HepG2 (cell line): Measurements from ENCODE around the gene IPO8. TPM values are rescaled to one million over a fixed set of nuclear protein-coding genes. Genes with fewer than 3 reads are reported as not detected.
"Not testable (repeated sequence)": the region's sequence is repeated elsewhere in the genome, so short reads cannot be mapped to it uniquely, and the experiment has no call there.

ENCODE experiments used
- DMAP1 ChIP-seq: IDR thresholded peaks from 2 replicates; pipeline ENCODE4 v1.6.1; 2016
- FOXA3 ChIP-seq: IDR thresholded peaks from 2 replicates; pipeline ENCODE4 v1.6.1; 2016; ENCODE audit warnings: missing genetic modification reagents, missing compliant biosample characterization
- FOXK2 ChIP-seq: fragments of 450-650 bp; IDR thresholded peaks from 2 replicates; pipeline ENCODE4 v1.6.1; 2016
- FOXP1 ChIP-seq, 2 experiments: fragments of 450-650 bp in 1 of 2; IDR thresholded peaks; 2 replicates each; pipeline ENCODE4 v1.6.1; 2017 to 2018; ENCODE audit warnings: antibody characterized with exemption in 1 of 2
- MAFF ChIP-seq: IDR thresholded peaks from 2 replicates; pipeline ENCODE4 v1.6.1; 2011; ENCODE audit warnings: low read depth, low read length, improper control_type of control experiment
- MAFK ChIP-seq, 2 experiments: IDR thresholded peaks in 1 of 2; conservative IDR thresholded peaks in 1 of 2; 2 replicates each; pipeline ENCODE4 v1.6.1; 2011; ENCODE audit warnings: improper control_type of control experiment in 2 of 2, low read length in 2 of 2
- NR2F6 ChIP-seq, 2 experiments: IDR thresholded peaks; 2 replicates each; pipeline ENCODE4 v1.6.1; 2016; ENCODE audit warnings: antibody characterized with exemption in 1 of 2, mild to moderate bottlenecking in 1 of 2
- RARA ChIP-seq: IDR thresholded peaks from 2 replicates; pipeline ENCODE4 v1.6.1; 2016; ENCODE audit warnings: missing genetic modification reagents, missing compliant biosample characterization
- RXRB ChIP-seq: IDR thresholded peaks from 2 replicates; pipeline ENCODE4 v1.6.1; 2016; ENCODE audit warnings: borderline replicate concordance, missing genetic modification reagents, missing compliant biosample characterization
- SALL1 ChIP-seq: sonication (generic); formaldehyde crosslinking; IDR thresholded peaks from 2 replicates; pipeline ENCODE4 v1.8.0; 2022; ENCODE audit warnings: mild to moderate bottlenecking, missing genetic modification reagents
- SAP130 ChIP-seq: IDR thresholded peaks from 2 replicates; pipeline ENCODE4 v1.6.1; 2016; ENCODE audit warnings: low read depth
- SIX4 ChIP-seq: sonication (generic); formaldehyde crosslinking; IDR thresholded peaks from 2 replicates; pipeline ENCODE4 v1.4.0; 2020; ENCODE audit warnings: missing genetic modification reagents
- ZMYM4 ChIP-seq: sonication (generic); formaldehyde crosslinking; IDR thresholded peaks from 2 replicates; pipeline ENCODE4 v1.8.1; 2023; ENCODE audit warnings: mild to moderate bottlenecking, missing genetic modification reagents
- ZNF292 ChIP-seq: sonication (generic); formaldehyde crosslinking; IDR thresholded peaks from 2 replicates; pipeline ENCODE4 v1.8.1; 2022; ENCODE audit warnings: mild to moderate bottlenecking, low read depth, missing genetic modification reagents, borderline replicate concordance
- ZNF556 ChIP-seq: sonication (generic); formaldehyde crosslinking; IDR thresholded peaks from 2 replicates; pipeline ENCODE4 v1.4.0; 2020; ENCODE audit warnings: mild to moderate bottlenecking, missing genetic modification reagents, borderline replicate concordance
- ZNF614 ChIP-seq: IDR thresholded peaks from 2 replicates; pipeline ENCODE4 v1.6.1; 2018; ENCODE audit warnings: missing biosample characterization, missing genetic modification reagents, inconsistent platforms, borderline replicate concordance
- ZNF616 ChIP-seq: sonication (generic); formaldehyde crosslinking; IDR thresholded peaks from 2 replicates; pipeline ENCODE4 v1.5.0; 2020; ENCODE audit warnings: low read depth, mild to moderate bottlenecking, missing genetic modification reagents
- ZNF670 ChIP-seq: sonication (generic); formaldehyde crosslinking; IDR thresholded peaks from 2 replicates; pipeline ENCODE4 v1.8.0; 2022; ENCODE audit warnings: mild to moderate bottlenecking, missing genetic modification reagents, borderline replicate concordance
- polyA plus RNA-seq, 8 experiments: library from polyadenylated mRNA; depleted of rRNA in 3 of 8; stranded (reverse) in 7 of 8; unstranded in 1 of 8; fragments of >200 nt; fragmentation: Illumina TruSeq in 4 of 8; extraction: Trizol in 4 of 8; gene quantifications; 2 replicates each; pipeline versions ENCODE4 v1.2.1 to v1.2.3, GENCODE V29; 2011 to 2016; ENCODE audit warnings: low read depth in 4 of 8, missing spikeins in 1 of 8, mixed read lengths in 1 of 8; ENCODE audit not compliant: insufficient read depth in 1 of 8
- total RNA-seq, 5 experiments: library from RNA; depleted of rRNA; stranded (reverse); fragments of >200 nt; fragmentation: Illumina TruSeq; extraction: Trizol; gene quantifications; 2 replicates each; pipeline ENCODE4 v1.2.3, GENCODE V29; 2016; ENCODE audit warnings: low read depth in 1 of 5
- TF ChIP-seq, protein P1 (sequence below): sonication (generic); formaldehyde crosslinking; IDR thresholded peaks from 2 replicates; pipeline ENCODE4 v1.5.1; 2020; ENCODE audit warnings: mild to moderate bottlenecking, missing genetic modification reagents, moderate library complexity
- TF ChIP-seq, protein P2 (sequence below): sonication (generic); formaldehyde crosslinking; IDR thresholded peaks from 2 replicates; pipeline ENCODE4 v1.8.1; 2022; ENCODE audit warnings: low read depth, mild to moderate bottlenecking, missing genetic modification reagents

Gene IPO8
- total and polyA plus RNA-seq, 2 of the 13 experiments (the other 11 are each of a cell fraction or from before 2014, with no cell fraction given) = 6.3 to 21.8 TPM

DNA sequence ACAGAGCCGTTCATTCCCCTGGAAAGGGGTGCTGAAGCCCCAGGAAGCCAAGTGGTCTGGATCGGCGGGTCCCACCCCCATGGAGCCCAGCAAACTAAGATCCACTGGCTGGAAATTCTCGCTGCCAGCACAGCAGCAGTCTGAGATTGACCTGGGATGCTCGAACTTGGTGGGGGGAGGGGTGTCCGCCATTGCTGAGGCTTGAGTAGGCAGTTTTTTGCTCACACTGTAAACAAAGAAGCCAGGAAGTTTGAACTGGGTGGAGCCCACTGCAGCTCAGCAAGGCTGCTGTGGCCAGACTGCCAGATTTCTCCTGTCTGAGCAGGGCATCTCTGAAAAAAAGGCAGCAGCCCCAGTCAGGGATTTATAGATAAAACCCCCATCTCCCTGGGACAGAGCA lies 91.4 kb downstream of the IPO8 start (continued):
- TF ChIP-seq RARA (CRISPR knock-in tag) = peak; percentile 51; the same call in 1 of the 2 replicates
- 0 out of 2 replicates have a peak, but pooled peaks have one; percentile 26 for TF ChIP-seq ZNF614 (CRISPR knock-in tag)
- peak; percentile 33 to 34; a peak in 2 of 4 replicates for TF ChIP-seq MAFK (conservative IDR thresholded peaks at IDR 0.05 in 1 of 2, IDR thresholded peaks at IDR 0.05 in 1 of 2; ENCODE audit: low read length in 2 of 2)
- TF ChIP-seq, protein P1, sequence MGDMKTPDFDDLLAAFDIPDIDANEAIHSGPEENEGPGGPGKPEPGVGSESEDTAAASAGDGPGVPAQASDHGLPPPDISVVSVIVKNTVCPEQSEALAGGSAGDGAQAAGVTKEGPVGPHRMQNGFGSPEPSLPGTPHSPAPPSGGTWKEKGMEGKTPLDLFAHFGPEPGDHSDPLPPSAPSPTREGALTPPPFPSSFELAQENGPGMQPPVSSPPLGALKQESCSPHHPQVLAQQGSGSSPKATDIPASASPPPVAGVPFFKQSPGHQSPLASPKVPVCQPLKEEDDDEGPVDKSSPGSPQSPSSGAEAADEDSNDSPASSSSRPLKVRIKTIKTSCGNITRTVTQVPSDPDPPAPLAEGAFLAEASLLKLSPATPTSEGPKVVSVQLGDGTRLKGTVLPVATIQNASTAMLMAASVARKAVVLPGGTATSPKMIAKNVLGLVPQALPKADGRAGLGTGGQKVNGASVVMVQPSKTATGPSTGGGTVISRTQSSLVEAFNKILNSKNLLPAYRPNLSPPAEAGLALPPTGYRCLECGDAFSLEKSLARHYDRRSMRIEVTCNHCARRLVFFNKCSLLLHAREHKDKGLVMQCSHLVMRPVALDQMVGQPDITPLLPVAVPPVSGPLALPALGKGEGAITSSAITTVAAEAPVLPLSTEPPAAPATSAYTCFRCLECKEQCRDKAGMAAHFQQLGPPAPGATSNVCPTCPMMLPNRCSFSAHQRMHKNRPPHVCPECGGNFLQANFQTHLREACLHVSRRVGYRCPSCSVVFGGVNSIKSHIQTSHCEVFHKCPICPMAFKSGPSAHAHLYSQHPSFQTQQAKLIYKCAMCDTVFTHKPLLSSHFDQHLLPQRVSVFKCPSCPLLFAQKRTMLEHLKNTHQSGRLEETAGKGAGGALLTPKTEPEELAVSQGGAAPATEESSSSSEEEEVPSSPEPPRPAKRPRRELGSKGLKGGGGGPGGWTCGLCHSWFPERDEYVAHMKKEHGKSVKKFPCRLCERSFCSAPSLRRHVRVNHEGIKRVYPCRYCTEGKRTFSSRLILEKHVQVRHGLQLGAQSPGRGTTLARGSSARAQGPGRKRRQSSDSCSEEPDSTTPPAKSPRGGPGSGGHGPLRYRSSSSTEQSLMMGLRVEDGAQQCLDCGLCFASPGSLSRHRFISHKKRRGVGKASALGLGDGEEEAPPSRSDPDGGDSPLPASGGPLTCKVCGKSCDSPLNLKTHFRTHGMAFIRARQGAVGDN (CRISPR knock-in tag) = peak; percentile 74
- TF ChIP-seq RXRB (CRISPR knock-in tag) = peak; percentile 18; the same call in 1 of the 2 replicates
- TF ChIP-seq SAP130 (CRISPR knock-in tag) = peak; percentile 35; the same call in 1 of the 2 replicates
- TF ChIP-seq, protein P2, sequence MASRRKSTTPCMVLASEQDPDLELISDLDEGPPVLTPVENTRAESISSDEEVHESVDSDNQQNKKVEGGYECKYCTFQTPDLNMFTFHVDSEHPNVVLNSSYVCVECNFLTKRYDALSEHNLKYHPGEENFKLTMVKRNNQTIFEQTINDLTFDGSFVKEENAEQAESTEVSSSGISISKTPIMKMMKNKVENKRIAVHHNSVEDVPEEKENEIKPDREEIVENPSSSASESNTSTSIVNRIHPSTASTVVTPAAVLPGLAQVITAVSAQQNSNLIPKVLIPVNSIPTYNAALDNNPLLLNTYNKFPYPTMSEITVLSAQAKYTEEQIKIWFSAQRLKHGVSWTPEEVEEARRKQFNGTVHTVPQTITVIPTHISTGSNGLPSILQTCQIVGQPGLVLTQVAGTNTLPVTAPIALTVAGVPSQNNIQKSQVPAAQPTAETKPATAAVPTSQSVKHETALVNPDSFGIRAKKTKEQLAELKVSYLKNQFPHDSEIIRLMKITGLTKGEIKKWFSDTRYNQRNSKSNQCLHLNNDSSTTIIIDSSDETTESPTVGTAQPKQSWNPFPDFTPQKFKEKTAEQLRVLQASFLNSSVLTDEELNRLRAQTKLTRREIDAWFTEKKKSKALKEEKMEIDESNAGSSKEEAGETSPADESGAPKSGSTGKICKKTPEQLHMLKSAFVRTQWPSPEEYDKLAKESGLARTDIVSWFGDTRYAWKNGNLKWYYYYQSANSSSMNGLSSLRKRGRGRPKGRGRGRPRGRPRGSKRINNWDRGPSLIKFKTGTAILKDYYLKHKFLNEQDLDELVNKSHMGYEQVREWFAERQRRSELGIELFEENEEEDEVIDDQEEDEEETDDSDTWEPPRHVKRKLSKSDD (CRISPR knock-in tag) = peak; percentile 63; the same call in 1 of the 2 replicates
- 0 out of 2 replicates have a peak, but pooled peaks have one; percentile 24 for TF ChIP-seq NR2F6 (IDR thresholded peaks at IDR 0.05)
- TF ChIP-seq NR2F6 (CRISPR knock-in tag; IDR thresholded peaks at IDR 0.05) = peak; percentile 37; the same call in 1 of the 2 replicates
- TF ChIP-seq ZNF556 = 0 out of 2 replicates have a peak, but pooled peaks have one; percentile 72
- TF ChIP-seq FOXP1 (IDR thresholded peaks at IDR 0.05) = not testable (repeated sequence)
- TF ChIP-seq FOXP1 (CRISPR knock-in tag; IDR thresholded peaks at IDR 0.05) = peak; percentile 62
- 0 out of 2 replicates have a peak, but pooled peaks have one; percentile 62 for TF ChIP-seq ZNF616 (CRISPR knock-in tag)
- 0 out of 2 replicates have a peak, but pooled peaks have one; percentile 31 for TF ChIP-seq FOXK2
- peak; percentile 28; the same call in 1 of the 2 replicates for TF ChIP-seq MAFF
- peak; percentile 79 for TF ChIP-seq ZMYM4
- 0 out of 2 replicates have a peak, but pooled peaks have one; percentile 27 for TF ChIP-seq DMAP1 (CRISPR knock-in tag)
- peak; percentile 87 for TF ChIP-seq FOXA3 (CRISPR knock-in tag)
- 0 out of 2 replicates have a peak, but pooled peaks have one; percentile 18 for TF ChIP-seq SIX4
- peak; percentile 94 for TF ChIP-seq ZNF292 (CRISPR knock-in tag)
- 0 out of 2 replicates have a peak, but pooled peaks have one; percentile 44 for TF ChIP-seq ZNF670 (CRISPR knock-in tag)
- TF ChIP-seq SALL1 (CRISPR knock-in tag) = peak; percentile 71
